Measurements from ENCODE around the gene USP11. TPM values are rescaled to one million over a fixed set of nuclear protein-coding genes. Genes with fewer than 3 reads are reported as not detected.

The USP11 gene
- total RNA-seq, 1 experiment from 2014 or later = 62.0 TPM

- Histone ChIP-seq H3K4me1 (ENCODE audit: control insufficient read depth in 1 of 2, insufficient read depth in 2 of 2, low read length in 2 of 2) (peaks cover 0 to 3% of the 10 kb centered on the region in 2 experiments; a peak in 2 of 4 replicates), H3K27ac (ENCODE audit: low read depth, low read length) (no peak overlapping the region), H3K79me2 (ENCODE audit: insufficient read depth, low read length) (peaks cover 31% of the 10 kb centered on the region), H3K36me3 (ENCODE audit: control insufficient read depth in 1 of 2, insufficient read depth in 2 of 2, low read length in 2 of 2) (no peaks in the 10 kb centered on the region; a peak in 1 of 4 replicates), H3K27me3 (ENCODE audit: insufficient read depth, low read length) (no peaks in the 10 kb centered on the region), H3K9ac (ENCODE audit: low read length) (no peak overlapping the region), H3K4me2 (ENCODE audit: low read length) (no peak overlapping the region), H3K9me3 (ENCODE audit: control insufficient read depth in 1 of 2, insufficient read depth in 1 of 2, low read depth in 1 of 2, low read length in 2 of 2) (no peaks in the 10 kb centered on the region), H2AFZ (ENCODE audit: low read depth, low read length, poor library complexity, severe bottlenecking) (no peak overlapping the region), H3K4me3 (replicated peaks in 1 of 2; ENCODE audit: low read depth in 1 of 2, low read length in 2 of 2) (no peak overlapping the region), H3K9me2 (ENCODE audit: insufficient read depth) (no peaks in the 10 kb centered on the region), H4K20me1 (ENCODE audit: insufficient read depth) (no peaks in the 10 kb centered on the region)
- RAD21 ChIA-PET (ENCODE audit: low non-redundant PET in 1 of 2, low total read pairs in 2 of 2, uncharacterized antibody in 2 of 2, unreplicated experiment in 2 of 2) = no interaction called here
- intact Hi-C loops (cut with micrococcal nuclease) = loop anchor here (10.0 kb wide), 1 partner anchor 56 kb away; no protein-coding TSS in a partner anchor
- no peak for ATAC-seq
- CTCF ChIA-PET = no interaction called here
- POLR2A ChIA-PET = no interaction called here
- no TSS peak for BruUV-seq (replicated peaks)
- DNase-seq (ENCODE audit: low read depth, low spot score) = no peak
- no peak for TF ChIP-seq CTCF (IDR thresholded peaks at IDR 0.05 in 2 of 3, conservative IDR thresholded peaks at IDR 0.05 in 1 of 3; ENCODE audit: borderline replicate concordance in 1 of 3, insufficient read depth in 1 of 3, low read depth in 2 of 3, low read length in 2 of 3)
- no peak for TF ChIP-seq RAD21 (IDR thresholded peaks at IDR 0.05; ENCODE audit: low read depth)
- TF ChIP-seq EGR1 (IDR thresholded peaks at IDR 0.05; ENCODE audit: low read depth) = no peak
- TF ChIP-seq FOSL1 (IDR thresholded peaks at IDR 0.05; ENCODE audit: low read depth) = no peak
- no peak for TF ChIP-seq ELF1 (IDR thresholded peaks at IDR 0.05; ENCODE audit: borderline replicate concordance, low read depth)
- no peak for TF ChIP-seq POLR2A (IDR thresholded peaks at IDR 0.05; ENCODE audit: borderline replicate concordance, extremely low read depth, insufficient read depth, insufficient read length)
- TF ChIP-seq MAX (IDR thresholded peaks at IDR 0.05) = no peak
- no peak for TF ChIP-seq SIN3A (IDR thresholded peaks at IDR 0.05; ENCODE audit: low read depth)
- no peak for TF ChIP-seq ZNF274 (IDR thresholded peaks at IDR 0.05; ENCODE audit: low read depth, low read length)
- no peak for TF ChIP-seq CEBPB (IDR thresholded peaks at IDR 0.05; ENCODE audit: low read depth)
- TF ChIP-seq SP1 (IDR thresholded peaks at IDR 0.05; ENCODE audit: low read depth) = no peak
- no peak for TF ChIP-seq EZH2phosphoT487 (IDR thresholded peaks at IDR 0.05; ENCODE audit: borderline replicate concordance)
- TF ChIP-seq CBX3 (IDR thresholded peaks at IDR 0.05; ENCODE audit: low read depth) = no peak
- TF ChIP-seq SRF (IDR thresholded peaks at IDR 0.05; ENCODE audit: low read depth) = no peak
- TF ChIP-seq YY1 (IDR thresholded peaks at IDR 0.05; ENCODE audit: extremely low read depth, insufficient replicate concordance, low read depth, low read length) = no peak
- no peak for TF ChIP-seq ZFX (IDR thresholded peaks at IDR 0.05)
- TF ChIP-seq REST (IDR thresholded peaks at IDR 0.05; ENCODE audit: low read depth) = no peak
- no peak for TF ChIP-seq TCF7L2 (IDR thresholded peaks at IDR 0.05; ENCODE audit: borderline replicate concordance, extremely low read depth, insufficient read depth, insufficient read length)
Observed at GRCh38 chrX:47239199-47239598, 6.4 kb downstream of the USP11 start.
